CD4-positive, alpha-beta memory T cell (primary cell): ENCODE results near the gene TMEM140. TPM values are rescaled to one million over a fixed set of nuclear protein-coding genes. Genes with fewer than 3 reads are reported as not detected.
"Not testable (repeated sequence)": the region's sequence is repeated elsewhere in the genome, so short reads cannot be mapped to it uniquely, and the experiment has no call there.

Source experiments
- CTCF ChIA-PET: fragments of 350-600 bp; sonication (Branson Sonifier 250); formaldehyde crosslinking; loops from one replicate; lab custom pipeline; 2021; ENCODE audit warnings: inconsistent platforms; ENCODE audit not compliant: partially characterized antibody; lab: Charles Lee
- POLR2A ChIA-PET: fragments of 350-600 bp; sonication (Branson Sonifier 250); formaldehyde crosslinking; loops from one replicate; lab custom pipeline; 2021; ENCODE audit not compliant: partially characterized antibody; lab: Charles Lee
- DNase-seq, 5 donors: peaks; one replicate each; pipeline versions ENCODE4 v3.0.0 to v3.0.0-alpha.2; 2020 to 2022; ENCODE audit warnings: mixed read lengths in 1 of 5
- H3K27ac ChIP-seq: one replicate; pipeline ENCODE4 v1.7.0; 2013; ENCODE audit warnings: low read depth, low read length
- H3K27me3 ChIP-seq: 2 replicates; pipeline ENCODE4 v1.7.0; 2013; ENCODE audit warnings: mild to moderate bottlenecking, low read length, moderate library complexity; ENCODE audit not compliant: insufficient read depth
- H3K36me3 ChIP-seq: 2 replicates; pipeline ENCODE4 v1.7.0; 2013; ENCODE audit warnings: mild to moderate bottlenecking, low read length, moderate library complexity; ENCODE audit not compliant: insufficient read depth
- H3K4me1 ChIP-seq: 2 replicates; pipeline ENCODE4 v1.7.0; 2013; ENCODE audit warnings: mild to moderate bottlenecking, low read length, moderate library complexity; ENCODE audit not compliant: insufficient read depth
- H3K4me3 ChIP-seq, 2 donors: one replicate each; pipeline ENCODE4 v1.7.0; 2013; ENCODE audit warnings: low read length in 2 of 2, mild to moderate bottlenecking in 1 of 2
- H3K9me3 ChIP-seq, 2 donors: one replicate each; pipeline ENCODE4 v1.7.0; 2013; ENCODE audit warnings: low read length in 2 of 2, control low read depth in 1 of 2; ENCODE audit not compliant: control insufficient read depth in 1 of 2
- H3K27ac Mint-ChIP-seq, 7 donors: one replicate each; pipeline ENCODE4 v1.8.0; 2020 to 2021; ENCODE audit warnings: mixed read lengths in 7 of 7, mild to moderate bottlenecking in 6 of 7, inconsistent platforms in 3 of 7, moderate library complexity in 3 of 7
- H3K27me3 Mint-ChIP-seq, 2 donors: one replicate each; pipeline ENCODE4 v1.8.0; 2020 to 2021; ENCODE audit warnings: mixed read lengths in 2 of 2
- H3K36me3 Mint-ChIP-seq, 2 donors: one replicate each; pipeline ENCODE4 v1.8.0; 2020 to 2021; ENCODE audit warnings: mixed read lengths in 2 of 2, inconsistent platforms in 1 of 2, mild to moderate bottlenecking in 1 of 2
- H3K4me1 Mint-ChIP-seq, 4 donors: one replicate each; pipeline ENCODE4 v1.8.0; 2020 to 2021; ENCODE audit warnings: mixed read lengths in 4 of 4, mild to moderate bottlenecking in 1 of 4
- H3K4me3 Mint-ChIP-seq, 8 donors: one replicate each; pipeline ENCODE4 v1.8.0; 2020 to 2021; ENCODE audit warnings: mixed read lengths in 8 of 8, mild to moderate bottlenecking in 7 of 8, moderate library complexity in 6 of 8, inconsistent platforms in 3 of 8
- H3K9me3 Mint-ChIP-seq, 8 donors: one replicate each; pipeline ENCODE4 v1.8.0; 2020 to 2021; ENCODE audit warnings: mixed read lengths in 8 of 8, mild to moderate bottlenecking in 5 of 8, inconsistent platforms in 3 of 8, moderate library complexity in 1 of 8
- intact Hi-C: fragments of 100-400 bp; cut with micrococcal nuclease; formaldehyde crosslinking; loops from one replicate; pipeline ENCODE4 v1.15.1; 2023
- polyA plus RNA-seq, 2 donors: library from polyadenylated mRNA; unstranded; fragments of 300-500 nt; fragmentation: Illumina TruSeq; gene quantifications; one replicate each; pipeline ENCODE4 v1.2.3, GENCODE V29; 2021
- total RNA-seq, 2 experiments: library from RNA; stranded (reverse); gene quantifications; one replicate each; pipeline ENCODE4 v1.2.3, GENCODE V29; 2021

The TMEM140 gene
- total and polyA plus RNA-seq, 4 experiments from 2014 or later, result 13.6 to 31.3 (median 29.6) TPM

- H3K27ac Mint-ChIP-seq, result peak within 1 kb of the TSS; percentile 94 to 97 (median 97)
- no peaks in the 10 kb centered on the region for H3K27me3 ChIP-seq
- peaks cover 22% of the 10 kb centered on the region for H3K36me3 ChIP-seq
- no peaks in the 10 kb centered on the region for H3K27me3 Mint-ChIP-seq
- H3K36me3 Mint-ChIP-seq, result peaks cover 24 to 42% of the 10 kb centered on the region in 2 donors
- H3K4me1 ChIP-seq, result peaks cover 43% of the 10 kb centered on the region
- H3K9me3 Mint-ChIP-seq, result peaks cover 0 to 3% (median 0%) of the 10 kb centered on the region in 8 donors
- intact Hi-C loops, result loop anchor here (1.0 to 5.0 kb wide), 9 partner anchors 41 to 712 kb away; partner anchors contain the start of genes AGBL3, AKR1B1, BPGM and WDR91
- peak within 1 kb of the TSS; percentile 89 to 95 (median 90) for H3K4me3 Mint-ChIP-seq
- H3K4me1 Mint-ChIP-seq, result peaks cover 35 to 57% (median 45%) of the 10 kb centered on the region in 4 donors
- ChIA-PET CTCF (interaction anchor here (0.8 to 12.3 kb wide), 25 partner anchors 9 to 738 kb away, joined by 3 to 162 read pairs (median 6); partner anchors contain the start of genes AGBL3, BPGM, TMEM140 and WDR91), POLR2A (interaction anchor here (0.8 to 9.4 kb wide), 18 partner anchors 10 to 737 kb away, joined by 3 to 215 read pairs (median 4); partner anchors contain the start of genes AGBL3, BPGM, TMEM140 and WDR91)
- peak; percentile 79 to 88 (median 84) for DNase-seq
- peak within 1 kb of the TSS; percentile 19 to 79 for H3K4me3 ChIP-seq
- H3K9me3 ChIP-seq, result no peaks in the 10 kb centered on the region
- H3K27ac ChIP-seq, result peak within 1 kb of the TSS; percentile 93
Measured at GRCh38 chr7:135170274-135170997, 22.6 kb downstream of the TMEM140 start, which contains the start of gene CYREN. CYREN (minus strand) TSS chr7:135170707; CDS start chr7:135168922, 1,785 bp downstream.

GRCh38 chr7:135170998-135171481 lies 23.2 kb downstream of the TMEM140 start:
- CTCF ChIA-PET, result interaction anchor here (0.8 to 12.3 kb wide), 23 partner anchors 9 to 657 kb away, joined by 3 to 162 read pairs (median 6); partner anchors contain the start of genes AGBL3, BPGM, TMEM140 and WDR91
- not testable (repeated sequence) for H3K27me3 Mint-ChIP-seq, H3K9me3 Mint-ChIP-seq, H3K9me3 ChIP-seq, H3K27me3 ChIP-seq, DNase-seq
- peak overlapping the region in 1 of 2 donors; percentile 79 for H3K4me3 ChIP-seq
- Mint-ChIP-seq H3K36me3 (peaks cover 19 to 36% of the 10 kb centered on the region in 2 donors), H3K27ac (peak overlapping the region; percentile 92 to 97 (median 95)), H3K4me3 (peak overlapping the region; percentile 81 to 90 (median 88)), H3K4me1 (peaks cover 33 to 52% (median 42%) of the 10 kb centered on the region in 4 donors)
- POLR2A ChIA-PET, result interaction anchor here (0.8 to 9.4 kb wide), 16 partner anchors 9 to 738 kb away, joined by 3 to 215 read pairs (median 4); partner anchors contain the start of genes AGBL3, BPGM, TMEM140 and WDR91
- peaks cover 43% of the 10 kb centered on the region for H3K4me1 ChIP-seq
- H3K27ac ChIP-seq, result peak overlapping the region; percentile 93
- peaks cover 18% of the 10 kb centered on the region for H3K36me3 ChIP-seq
- intact Hi-C loops, result loop anchor here (1.0 to 5.0 kb wide), 9 partner anchors 40 to 712 kb away; partner anchors contain the start of genes AGBL3, AKR1B1, BPGM and WDR91

- H3K27me3 Mint-ChIP-seq, DNase-seq, H3K9me3 ChIP-seq, H3K27ac ChIP-seq, H3K4me3 ChIP-seq, H3K9me3 Mint-ChIP-seq, H3K27me3 ChIP-seq: not testable (repeated sequence)
- ChIA-PET CTCF (interaction anchor here (0.6 to 12.3 kb wide), 22 partner anchors 8 to 658 kb away, joined by 3 to 162 read pairs (median 6); partner anchors contain the start of genes AGBL3, BPGM and TMEM140), POLR2A (interaction anchor here (0.8 to 9.4 kb wide), 6 partner anchors 12 to 525 kb away, joined by 3 to 215 read pairs (median 50); partner anchors contain the start of genes AGBL3, BPGM, TMEM140 and WDR91)
- peaks cover 12% of the 10 kb centered on the region for H3K36me3 ChIP-seq
- intact Hi-C loops, result loop anchor here (2.0 to 5.0 kb wide), 2 partner anchors 304 to 713 kb away; partner anchors contain the start of gene AKR1B1
- H3K27ac Mint-ChIP-seq, result peak overlapping the region; percentile 77 to 96 (median 93)
- H3K4me3 Mint-ChIP-seq, result peak overlapping the region; percentile 57 to 89 (median 75)
- H3K4me1 ChIP-seq, result peaks cover 43% of the 10 kb centered on the region
- H3K4me1 Mint-ChIP-seq, result peaks cover 32 to 45% (median 38%) of the 10 kb centered on the region in 4 donors
- H3K36me3 Mint-ChIP-seq, result peaks cover 18 to 31% of the 10 kb centered on the region in 2 donors
Measured at GRCh38 chr7:135171581-135172291, 23.9 kb downstream of the TMEM140 start.

- H3K9me3 ChIP-seq, H3K4me3 ChIP-seq, H3K36me3 ChIP-seq, H3K27me3 Mint-ChIP-seq, H3K27ac ChIP-seq, H3K27me3 ChIP-seq, H3K4me3 Mint-ChIP-seq, DNase-seq, H3K27ac Mint-ChIP-seq: not testable (repeated sequence)
- intact Hi-C loops, result loop anchor here (5.0 kb wide), 1 partner anchor 307 kb away; no protein-coding TSS in a partner anchor
- H3K36me3 Mint-ChIP-seq, result peaks cover 9 to 17% of the 10 kb centered on the region in 2 donors
- peaks cover 23% of the 10 kb centered on the region for H3K4me1 ChIP-seq
- ChIA-PET CTCF (interaction anchor here (1.0 to 2.3 kb wide), 4 partner anchors 186 to 540 kb away, joined by 3 to 6 read pairs (median 4); partner anchors contain the start of gene AGBL3), POLR2A (interaction anchor here (0.6 to 0.7 kb wide), 2 partner anchors 11 to 24 kb away, joined by 3 read pairs; no protein-coding TSS in a partner anchor)
- H3K9me3 Mint-ChIP-seq, result peaks cover 0 to 11% (median 6%) of the 10 kb centered on the region in 8 donors
- H3K4me1 Mint-ChIP-seq, result peaks cover 14 to 25% (median 19%) of the 10 kb centered on the region in 4 donors
Measured at GRCh38 chr7:135173916-135174315, 26.0 kb downstream of the TMEM140 start.

GRCh38 chr7:135174941-135175340 lies 27.1 kb downstream of the TMEM140 start:
- ChIA-PET CTCF (interaction anchor here (1.6 to 2.3 kb wide), 2 partner anchors 189 to 541 kb away, joined by 5 to 6 read pairs; partner anchors contain the start of gene AGBL3), POLR2A (no interaction called here)
- peaks cover 4 to 15% (median 9%) of the 10 kb centered on the region in 4 donors for H3K4me1 Mint-ChIP-seq
- DNase-seq, result no peak
- H3K27ac ChIP-seq, result no peak overlapping the region
- H3K36me3 Mint-ChIP-seq, result peaks cover 9 to 15% of the 10 kb centered on the region in 2 donors
- no peak overlapping the region for H3K4me3 Mint-ChIP-seq
- H3K9me3 Mint-ChIP-seq, result peaks cover 0 to 20% (median 9%) of the 10 kb centered on the region in 8 donors
- H3K27ac Mint-ChIP-seq, result peak overlapping the region in 1 of 7 donors; percentile 72
- peaks cover 0 to 5% of the 10 kb centered on the region in 2 donors for H3K9me3 ChIP-seq
- H3K36me3 ChIP-seq, result no peaks in the 10 kb centered on the region
- intact Hi-C loops, result loop anchor here (5.0 kb wide), 1 partner anchor 308 kb away; no protein-coding TSS in a partner anchor
- no peaks in the 10 kb centered on the region for H3K27me3 ChIP-seq
- H3K27me3 Mint-ChIP-seq, result no peaks in the 10 kb centered on the region
- H3K4me1 ChIP-seq, result peaks cover 13% of the 10 kb centered on the region
- H3K4me3 ChIP-seq, result no peak overlapping the region

GRCh38 chr7:135175931-135176330 lies 28.1 kb downstream of the TMEM140 start:
- Mint-ChIP-seq H3K27me3 (no peaks in the 10 kb centered on the region), H3K4me3 (no peak overlapping the region), H3K27ac (peak overlapping the region in 1 of 7 donors; percentile 17), H3K9me3 (peaks cover 0 to 30% (median 19%) of the 10 kb centered on the region in 8 donors), H3K36me3 (peaks cover 14 to 21% of the 10 kb centered on the region in 2 donors), H3K4me1 (peaks cover 1 to 11% (median 6%) of the 10 kb centered on the region in 4 donors)
- POLR2A ChIA-PET, result no interaction called here
- CTCF ChIA-PET, result no interaction called here
- Histone ChIP-seq H3K4me3 (no peak overlapping the region), H3K36me3 (no peaks in the 10 kb centered on the region), H3K9me3 (peaks cover 0 to 10% of the 10 kb centered on the region in 2 donors), H3K27ac (no peak overlapping the region), H3K4me1 (peaks cover 11% of the 10 kb centered on the region), H3K27me3 (no peaks in the 10 kb centered on the region)
- no peak for DNase-seq
- intact Hi-C loops, result no loop called here
